ENCODE data around the gene CHD2.
"Not testable (repeated sequence)": the region's sequence is repeated elsewhere in the genome, so short reads cannot be mapped to it uniquely, and the experiment has no call there.

The CHD2 gene

GRCh38 chr15:92907896-92908712 lies 8.0 kb downstream of the CHD2 start:
- Histone ChIP-seq H3K36me3 (ENCODE audit: control insufficient read depth, insufficient read depth, low read length) (0 out of 2 replicates have a peak, but pooled peaks cover 3% of the 10 kb centered on the region), H3K9ac (ENCODE audit: low read depth, low read length) (no peak overlapping the region), H3K4me1 (ENCODE audit: control insufficient read depth, insufficient read depth, low read length) (peaks cover 49% of the 10 kb centered on the region), H3K27me3 (ENCODE audit: control insufficient read depth, insufficient read depth, low read length) (no peaks in the 10 kb centered on the region), H3K9me3 (ENCODE audit: control insufficient read depth, insufficient read depth, low read length) (no peaks in the 10 kb centered on the region), H3K27ac (ENCODE audit: low read depth, low read length) (no peak overlapping the region), H3K4me3 (ENCODE audit: low read depth, low read length) (no peak overlapping the region)

- no peaks in the 10 kb centered on the region for H3K27me3 ChIP-seq (ENCODE audit: control insufficient read depth, insufficient read depth, low read length)
- H3K4me1 ChIP-seq (ENCODE audit: control insufficient read depth, insufficient read depth, low read length): peaks cover 51% of the 10 kb centered on the region
- no peak overlapping the region for H3K27ac ChIP-seq (ENCODE audit: low read depth, low read length)
- H3K36me3 ChIP-seq (ENCODE audit: control insufficient read depth, insufficient read depth, low read length): 0 out of 2 replicates have a peak, but pooled peaks cover 3% of the 10 kb centered on the region
- H3K9ac ChIP-seq (ENCODE audit: low read depth, low read length): no peak overlapping the region
- no peaks in the 10 kb centered on the region for H3K9me3 ChIP-seq (ENCODE audit: control insufficient read depth, insufficient read depth, low read length)
- H3K4me3 ChIP-seq (ENCODE audit: low read depth, low read length): no peak overlapping the region
Observed at GRCh38 chr15:92908713-92909057, 8.6 kb downstream of the CHD2 start.

GRCh38 chr15:92909136-92909781 lies 9.1 kb downstream of the CHD2 start:
- Histone ChIP-seq H3K4me3 (ENCODE audit: low read depth, low read length) (no peak overlapping the region), H3K4me1 (ENCODE audit: control insufficient read depth, insufficient read depth, low read length) (peaks cover 55% of the 10 kb centered on the region), H3K9ac (ENCODE audit: low read depth, low read length) (no peak overlapping the region)

GRCh38 chr15:92910451-92910850 lies 10.3 kb downstream of the CHD2 start:
- H3K27ac ChIP-seq (ENCODE audit: low read depth, low read length): no peak overlapping the region

More at GRCh38 chr15:92909136-92909781, 9.1 kb downstream of the CHD2 start:
- H3K36me3 ChIP-seq (ENCODE audit: control insufficient read depth, insufficient read depth, low read length): 0 out of 2 replicates have a peak, but pooled peaks cover 3% of the 10 kb centered on the region
- H3K27me3 ChIP-seq (ENCODE audit: control insufficient read depth, insufficient read depth, low read length): no peaks in the 10 kb centered on the region
- no peak overlapping the region for H3K27ac ChIP-seq (ENCODE audit: low read depth, low read length)
- H3K9me3 ChIP-seq (ENCODE audit: control insufficient read depth, insufficient read depth, low read length): no peaks in the 10 kb centered on the region

GRCh38 chr15:92914103-92914499 lies 14.0 kb downstream of the CHD2 start:
- Histone ChIP-seq H3K4me1 (ENCODE audit: control insufficient read depth, insufficient read depth, low read length) (peaks cover 43% of the 10 kb centered on the region), H3K9ac (ENCODE audit: low read depth, low read length) (no peak overlapping the region), H3K4me3 (ENCODE audit: low read depth, low read length) (no peak overlapping the region; the same call in 1 of the 2 replicates), H3K9me3 (ENCODE audit: control insufficient read depth, insufficient read depth, low read length) (no peaks in the 10 kb centered on the region), H3K36me3 (ENCODE audit: control insufficient read depth, insufficient read depth, low read length) (no peaks in the 10 kb centered on the region), H3K27ac (ENCODE audit: low read depth, low read length) (peak overlapping the region; percentile 69), H3K27me3 (ENCODE audit: control insufficient read depth, insufficient read depth, low read length) (no peaks in the 10 kb centered on the region)

More at GRCh38 chr15:92910451-92910850, 10.3 kb downstream of the CHD2 start:
- no peak overlapping the region for H3K4me3 ChIP-seq (ENCODE audit: low read depth, low read length)
- no peaks in the 10 kb centered on the region for H3K27me3 ChIP-seq (ENCODE audit: control insufficient read depth, insufficient read depth, low read length)
- H3K9ac ChIP-seq (ENCODE audit: low read depth, low read length): no peak overlapping the region
- 0 out of 2 replicates have a peak, but pooled peaks cover 3% of the 10 kb centered on the region for H3K36me3 ChIP-seq (ENCODE audit: control insufficient read depth, insufficient read depth, low read length)
- H3K9me3 ChIP-seq (ENCODE audit: control insufficient read depth, insufficient read depth, low read length): no peaks in the 10 kb centered on the region
- H3K4me1 ChIP-seq (ENCODE audit: control insufficient read depth, insufficient read depth, low read length): peaks cover 54% of the 10 kb centered on the region

GRCh38 chr15:92914768-92915221 lies 14.7 kb downstream of the CHD2 start:
- Histone ChIP-seq H3K4me1 (ENCODE audit: control insufficient read depth, insufficient read depth, low read length) (peaks cover 44% of the 10 kb centered on the region), H3K36me3 (ENCODE audit: control insufficient read depth, insufficient read depth, low read length) (0 out of 2 replicates have a peak, but pooled peaks cover under 1% of the 10 kb centered on the region), H3K4me3 (ENCODE audit: low read depth, low read length) (no peak overlapping the region), H3K27me3 (ENCODE audit: control insufficient read depth, insufficient read depth, low read length) (no peaks in the 10 kb centered on the region), H3K9ac (ENCODE audit: low read depth, low read length) (no peak overlapping the region), H3K9me3 (ENCODE audit: control insufficient read depth, insufficient read depth, low read length) (no peaks in the 10 kb centered on the region), H3K27ac (ENCODE audit: low read depth, low read length) (peak overlapping the region; percentile 69)

- no peaks in the 10 kb centered on the region for H3K9me3 ChIP-seq (ENCODE audit: control insufficient read depth, insufficient read depth, low read length)
- no peak overlapping the region for H3K4me3 ChIP-seq (ENCODE audit: low read depth, low read length)
- H3K36me3 ChIP-seq (ENCODE audit: control insufficient read depth, insufficient read depth, low read length): peaks cover 5% of the 10 kb centered on the region; the same call in 1 of the 2 replicates
- H3K27ac ChIP-seq (ENCODE audit: low read depth, low read length): peak overlapping the region; percentile 68
- H3K4me1 ChIP-seq (ENCODE audit: control insufficient read depth, insufficient read depth, low read length): peaks cover 48% of the 10 kb centered on the region
- H3K9ac ChIP-seq (ENCODE audit: low read depth, low read length): no peak overlapping the region
- no peaks in the 10 kb centered on the region for H3K27me3 ChIP-seq (ENCODE audit: control insufficient read depth, insufficient read depth, low read length)
Observed at GRCh38 chr15:92915766-92916435, 15.8 kb downstream of the CHD2 start.

- H3K9ac ChIP-seq (ENCODE audit: low read depth, low read length): no peak overlapping the region
- peaks cover 62% of the 10 kb centered on the region for H3K4me1 ChIP-seq (ENCODE audit: control insufficient read depth, insufficient read depth, low read length)
- peaks cover 11% of the 10 kb centered on the region for H3K36me3 ChIP-seq (ENCODE audit: control insufficient read depth, insufficient read depth, low read length)
- H3K4me3 ChIP-seq (ENCODE audit: low read depth, low read length): no peak overlapping the region
- H3K27ac ChIP-seq (ENCODE audit: low read depth, low read length): peak overlapping the region; percentile 84
- no peaks in the 10 kb centered on the region for H3K27me3 ChIP-seq (ENCODE audit: control insufficient read depth, insufficient read depth, low read length)
- no peaks in the 10 kb centered on the region for H3K9me3 ChIP-seq (ENCODE audit: control insufficient read depth, insufficient read depth, low read length)
Observed at GRCh38 chr15:92917598-92918407, 17.7 kb downstream of the CHD2 start.

- not testable (repeated sequence) for H3K9ac ChIP-seq (ENCODE audit: low read depth, low read length); H3K27ac ChIP-seq (ENCODE audit: low read depth, low read length); H3K27me3 ChIP-seq (ENCODE audit: control insufficient read depth, insufficient read depth, low read length); H3K9me3 ChIP-seq (ENCODE audit: control insufficient read depth, insufficient read depth, low read length); H3K4me3 ChIP-seq (ENCODE audit: low read depth, low read length)
- peaks cover 57% of the 10 kb centered on the region for H3K4me1 ChIP-seq (ENCODE audit: control insufficient read depth, insufficient read depth, low read length)
- H3K36me3 ChIP-seq (ENCODE audit: control insufficient read depth, insufficient read depth, low read length): peaks cover 17% of the 10 kb centered on the region
Observed at GRCh38 chr15:92918881-92919280, 18.8 kb downstream of the CHD2 start.

GRCh38 chr15:92920595-92921161 lies 20.6 kb downstream of the CHD2 start:
- H3K36me3 ChIP-seq (ENCODE audit: control insufficient read depth, insufficient read depth, low read length): peaks cover 35% of the 10 kb centered on the region
- H3K9me3 ChIP-seq (ENCODE audit: control insufficient read depth, insufficient read depth, low read length): no peaks in the 10 kb centered on the region
- H3K27me3 ChIP-seq (ENCODE audit: control insufficient read depth, insufficient read depth, low read length): no peaks in the 10 kb centered on the region
- H3K27ac ChIP-seq (ENCODE audit: low read depth, low read length): no peak overlapping the region
- no peak overlapping the region for H3K9ac ChIP-seq (ENCODE audit: low read depth, low read length)
- H3K4me3 ChIP-seq (ENCODE audit: low read depth, low read length): no peak overlapping the region
- H3K4me1 ChIP-seq (ENCODE audit: control insufficient read depth, insufficient read depth, low read length): peaks cover 45% of the 10 kb centered on the region

All from HUES48 (cell line).